NOMO-1 treated with dmso at 0.1 percent for 144 hours (cell line): ENCODE data around the gene PROSER3.

Experiments used
- DNase-seq: peaks from one replicate; lab custom pipeline; 2025; ENCODE audit not compliant: unreplicated experiment; lab: John Stamatoyannopoulos, UW

PROSER3 gene

DNA sequence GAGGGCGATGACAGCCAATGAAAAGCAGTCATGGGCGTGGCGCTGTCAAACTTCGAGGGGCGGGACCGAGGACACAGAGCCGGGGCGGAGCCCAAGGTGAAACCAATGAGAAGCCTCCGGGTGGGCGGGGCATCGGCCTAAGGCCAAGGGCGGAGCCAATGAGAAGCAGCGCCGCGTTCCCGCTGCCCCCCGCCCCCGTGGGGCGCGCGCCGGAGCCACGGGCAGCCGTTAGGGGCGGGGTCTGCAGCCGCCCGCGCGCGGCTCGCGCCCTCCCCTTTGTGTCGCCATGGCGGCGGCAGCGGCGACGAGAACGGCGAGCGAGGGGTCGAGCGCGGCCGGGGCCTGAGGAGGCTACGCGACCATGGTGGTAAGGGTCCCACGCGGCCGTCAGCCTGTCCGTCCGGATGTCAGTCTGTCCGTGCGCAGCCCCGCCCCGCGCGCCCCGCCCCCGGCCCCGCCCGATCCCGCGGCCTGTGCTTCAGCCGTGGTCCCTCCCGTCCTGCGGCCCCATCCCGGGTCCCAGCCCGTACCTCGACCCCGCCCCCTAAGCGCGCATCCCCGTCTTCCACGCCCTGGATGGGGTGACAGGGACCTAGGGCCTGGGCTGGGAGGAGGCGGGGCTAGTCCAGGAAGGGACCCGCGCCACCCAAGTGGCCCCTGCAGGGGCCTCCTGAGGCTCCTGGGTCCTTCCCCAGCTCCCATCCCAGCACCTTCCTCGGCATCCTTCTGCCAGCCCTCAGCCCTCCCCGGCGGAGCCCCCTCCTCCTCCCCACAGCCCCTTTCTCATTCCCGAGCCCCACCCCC lies 17.5 kb downstream of the PROSER3 start, which contains the start of gene ARHGAP33:
Gene ARHGAP33, plus strand, starts transcription at position 267 of the 804 bp plus-strand sequence. Its CDS starts 95 bp downstream, at position 362.
- peak; percentile 94 for DNase-seq

DNA sequence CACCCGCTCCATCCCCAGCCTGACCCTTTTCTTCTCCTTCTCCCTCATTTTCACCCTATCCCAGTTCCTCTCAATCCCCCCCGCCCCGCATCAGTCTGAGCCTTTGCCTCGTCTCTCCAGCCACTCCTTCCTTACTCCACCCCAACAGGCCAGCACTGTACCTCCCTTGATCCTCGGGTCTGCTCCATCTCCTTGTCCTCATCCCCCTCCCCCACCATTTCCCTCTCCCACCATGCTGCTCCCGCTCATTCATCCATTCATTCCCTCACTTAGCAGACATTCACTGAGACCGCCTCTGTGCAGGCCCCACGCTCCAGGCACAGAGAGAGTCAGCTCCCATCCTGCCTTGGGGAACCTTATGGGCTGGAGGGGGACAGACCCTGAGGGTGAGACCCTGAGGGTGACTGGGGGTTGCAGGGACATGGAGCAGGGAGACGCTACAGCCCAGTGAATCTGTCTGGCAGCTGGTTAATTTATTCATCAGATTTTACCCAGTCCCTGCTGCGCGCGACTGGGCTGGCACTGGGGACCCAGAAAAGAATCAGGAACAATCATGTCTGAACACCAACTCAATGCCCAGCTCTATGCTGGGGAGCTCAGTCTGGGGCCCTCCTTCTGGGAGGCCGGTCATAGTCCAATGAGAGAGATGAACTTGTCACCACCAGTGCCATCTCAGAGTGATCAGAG lies 18.3 kb downstream of the PROSER3 start:
- no peak for DNase-seq

DNA sequence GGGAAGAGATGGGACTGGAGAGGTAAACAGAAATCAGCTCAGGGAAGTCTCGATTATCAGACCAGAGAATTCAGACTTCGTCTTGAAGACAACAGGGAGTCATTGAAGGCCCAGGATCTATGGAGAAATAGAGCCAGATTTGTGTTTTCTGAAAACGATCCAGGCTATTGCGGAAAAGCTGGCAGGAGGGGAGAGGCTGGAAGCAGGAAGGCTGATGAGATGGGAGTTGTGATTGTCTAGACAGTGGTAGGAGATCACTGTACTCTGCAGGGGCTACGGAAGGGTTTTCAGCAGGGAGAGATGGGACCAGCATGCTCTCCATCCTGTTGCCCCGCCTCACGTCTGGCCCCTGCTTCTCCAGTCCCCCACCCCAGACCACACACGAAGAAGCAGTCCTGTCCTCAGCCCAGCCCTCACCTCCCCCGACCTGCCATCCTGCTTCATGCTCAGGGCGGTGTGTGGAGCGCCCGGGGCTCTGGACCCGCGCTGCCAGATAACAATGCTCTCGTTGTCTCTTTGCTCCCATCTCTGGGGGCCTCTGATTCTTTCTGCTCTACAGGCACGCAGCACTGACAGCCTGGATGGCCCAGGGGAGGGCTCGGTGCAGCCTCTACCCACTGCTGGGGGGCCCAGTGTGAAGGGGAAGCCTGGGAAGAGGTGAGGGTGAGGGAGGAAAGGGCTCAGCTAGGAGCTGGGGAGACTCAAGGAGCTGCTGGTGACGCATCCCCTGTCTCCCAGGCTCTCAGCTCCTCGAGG lies 19.3 kb downstream of the PROSER3 start:
- no peak for DNase-seq

DNA sequence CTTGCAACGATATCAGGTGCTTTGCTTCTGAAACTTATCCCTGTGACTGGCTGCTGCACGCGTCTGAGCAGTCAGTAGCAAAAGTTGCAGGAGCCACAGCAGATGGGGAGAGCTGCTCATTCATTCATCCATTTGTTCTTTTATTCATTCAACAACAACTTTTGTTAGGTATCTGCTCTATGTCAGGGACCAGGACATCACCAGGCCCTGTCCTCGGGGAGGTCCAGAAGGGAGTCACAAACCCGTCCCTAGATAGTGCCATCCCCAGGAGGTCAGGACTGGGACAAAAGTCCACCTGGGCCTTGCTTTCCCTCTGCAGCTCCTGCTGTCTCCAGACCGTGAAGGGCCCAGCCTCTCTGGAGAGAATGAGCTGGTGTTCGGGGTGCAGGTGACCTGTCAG lies 20.0 kb downstream of the PROSER3 start:
- no peak for DNase-seq

DNA sequence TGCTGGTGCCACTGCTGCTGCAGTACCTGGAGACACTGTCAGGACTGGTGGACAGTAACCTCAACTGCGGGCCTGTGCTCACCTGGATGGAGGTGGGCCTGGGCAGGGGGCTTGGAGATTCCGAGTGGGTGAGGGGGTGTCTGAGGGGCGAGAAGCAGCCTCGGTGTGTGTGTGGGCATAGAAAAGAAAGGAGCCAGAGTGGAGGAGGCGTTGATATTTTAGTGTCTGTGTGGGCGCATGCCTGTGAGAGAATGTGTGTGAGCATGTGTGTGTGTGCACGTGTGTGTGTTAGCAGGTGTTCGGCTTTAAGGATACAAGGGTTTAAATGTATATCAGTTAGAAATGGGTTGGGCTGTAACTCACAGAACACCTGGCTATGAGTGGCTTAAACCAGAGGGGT lies 21.1 kb downstream of the PROSER3 start:
- no peak for DNase-seq

DNA sequence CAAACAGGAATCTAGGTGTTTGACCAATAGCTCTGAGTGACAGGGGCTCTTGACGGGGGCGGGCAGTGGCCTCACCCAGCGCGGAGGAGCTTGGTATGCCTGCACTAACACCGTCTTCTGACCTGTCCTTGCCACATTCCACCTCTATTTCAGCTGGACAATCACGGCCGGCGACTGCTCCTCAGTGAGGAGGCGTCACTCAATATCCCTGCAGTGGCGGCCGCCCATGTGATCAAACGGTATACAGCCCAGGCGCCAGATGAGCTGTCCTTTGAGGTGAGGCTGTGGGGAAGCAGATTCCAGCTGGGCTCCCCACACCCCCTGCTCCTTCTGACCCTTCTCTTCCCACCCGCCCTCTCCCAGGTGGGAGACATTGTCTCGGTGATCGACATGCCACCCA lies 22.1 kb downstream of the PROSER3 start:
- no peak for DNase-seq

DNA sequence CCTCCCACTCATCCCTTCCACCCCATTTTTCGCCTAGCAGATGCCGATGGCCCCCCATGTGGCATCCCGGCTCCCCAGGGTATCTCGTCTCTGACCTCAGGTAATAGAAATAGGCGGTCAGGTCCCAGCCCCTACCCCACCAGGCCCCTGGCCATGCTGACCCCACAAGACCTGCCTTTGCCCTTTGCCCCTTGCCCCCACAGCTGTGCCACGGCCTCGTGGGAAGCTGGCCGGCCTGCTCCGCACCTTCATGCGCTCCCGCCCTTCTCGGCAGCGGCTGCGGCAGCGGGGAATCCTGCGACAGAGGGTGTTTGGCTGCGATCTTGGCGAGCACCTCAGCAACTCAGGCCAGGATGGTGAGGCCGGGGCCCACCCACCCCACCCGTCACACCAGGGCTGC lies 22.7 kb downstream of the PROSER3 start:
- DNase-seq = no peak

DNA sequence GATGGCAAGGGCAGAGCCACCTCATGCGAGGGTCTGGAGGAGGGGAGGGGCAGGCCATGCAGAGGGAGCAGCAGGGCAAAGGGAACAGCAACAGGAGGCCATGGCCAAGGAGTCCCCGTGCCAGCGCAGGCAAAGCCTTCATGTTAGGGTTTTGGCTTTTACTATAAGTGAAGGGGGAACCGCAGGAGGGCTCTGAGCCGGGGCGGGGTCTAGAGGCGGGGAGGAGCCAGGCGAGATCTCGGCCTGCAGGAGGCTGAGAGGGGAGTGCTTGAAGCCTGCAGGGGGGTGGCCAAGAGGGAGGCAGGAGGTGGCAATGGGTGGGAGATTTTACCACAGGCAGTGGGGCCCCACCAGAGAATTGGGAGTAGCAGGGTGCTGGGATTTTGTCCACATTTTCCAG lies 23.7 kb downstream of the PROSER3 start:
- DNase-seq = no peak

DNA sequence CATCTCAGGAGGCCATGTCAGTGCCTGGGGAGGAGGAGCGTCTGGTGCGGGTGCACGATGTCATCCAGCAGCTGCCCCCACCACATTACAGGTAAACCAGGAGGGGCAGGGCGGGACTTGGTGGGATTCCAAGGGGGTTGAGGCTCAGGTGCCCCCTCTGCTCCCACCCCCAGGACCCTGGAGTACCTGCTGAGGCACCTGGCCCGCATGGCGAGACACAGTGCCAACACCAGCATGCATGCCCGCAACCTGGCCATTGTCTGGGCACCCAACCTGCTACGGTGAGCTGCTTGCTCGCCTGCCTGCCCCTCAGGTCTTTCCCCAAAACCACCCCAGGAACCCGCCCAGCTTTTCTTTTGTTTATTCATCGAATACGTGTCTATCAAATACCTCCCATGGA lies 24.6 kb downstream of the PROSER3 start:
- DNase-seq = no peak

DNA sequence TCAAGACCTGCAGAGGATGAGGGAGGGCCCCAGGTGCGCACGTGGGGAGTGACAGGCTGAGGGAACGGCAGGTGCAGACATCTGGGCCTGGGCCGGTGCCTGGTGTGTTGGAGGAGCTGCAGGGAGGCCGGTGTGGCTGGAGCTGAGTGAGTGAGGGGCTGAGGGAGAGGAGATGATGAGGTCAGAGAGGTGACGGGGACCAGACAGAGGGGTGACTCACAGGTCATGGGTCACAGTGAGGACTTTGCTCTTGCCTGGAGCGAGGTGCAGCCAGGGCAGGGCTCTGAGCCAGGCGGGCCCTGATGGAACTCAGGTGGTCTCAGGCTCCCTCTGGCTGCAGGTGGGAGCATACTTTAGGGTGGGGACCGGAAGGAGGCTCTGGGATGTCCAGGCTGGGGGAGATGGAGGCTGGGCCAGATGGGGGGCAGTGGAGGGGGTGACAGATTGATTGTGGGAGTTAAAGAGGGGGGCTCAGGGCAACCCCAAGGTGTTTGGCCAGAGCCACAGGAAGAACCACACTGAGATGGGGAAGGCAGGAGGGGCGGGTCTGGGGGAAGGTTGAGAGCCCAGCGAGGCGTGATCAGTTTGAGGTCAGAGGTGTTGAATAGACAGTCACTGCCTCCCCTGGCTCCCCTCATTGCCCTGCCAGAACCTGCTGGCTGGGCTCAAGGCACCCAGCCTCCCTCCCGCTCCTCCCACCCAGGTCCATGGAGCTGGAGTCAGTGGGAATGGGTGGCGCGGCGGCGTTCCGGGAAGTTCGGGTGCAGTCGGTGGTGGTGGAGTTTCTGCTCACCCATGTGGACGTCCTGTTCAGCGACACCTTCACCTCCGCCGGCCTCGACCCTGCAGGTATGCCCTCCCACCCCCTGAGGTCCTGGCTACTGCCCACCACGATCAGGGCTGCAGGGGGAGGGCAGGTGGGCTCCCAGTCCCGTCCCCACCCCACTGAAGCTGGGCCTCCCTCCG lies 25.8 kb downstream of the PROSER3 start:
- DNase-seq = no peak

DNA sequence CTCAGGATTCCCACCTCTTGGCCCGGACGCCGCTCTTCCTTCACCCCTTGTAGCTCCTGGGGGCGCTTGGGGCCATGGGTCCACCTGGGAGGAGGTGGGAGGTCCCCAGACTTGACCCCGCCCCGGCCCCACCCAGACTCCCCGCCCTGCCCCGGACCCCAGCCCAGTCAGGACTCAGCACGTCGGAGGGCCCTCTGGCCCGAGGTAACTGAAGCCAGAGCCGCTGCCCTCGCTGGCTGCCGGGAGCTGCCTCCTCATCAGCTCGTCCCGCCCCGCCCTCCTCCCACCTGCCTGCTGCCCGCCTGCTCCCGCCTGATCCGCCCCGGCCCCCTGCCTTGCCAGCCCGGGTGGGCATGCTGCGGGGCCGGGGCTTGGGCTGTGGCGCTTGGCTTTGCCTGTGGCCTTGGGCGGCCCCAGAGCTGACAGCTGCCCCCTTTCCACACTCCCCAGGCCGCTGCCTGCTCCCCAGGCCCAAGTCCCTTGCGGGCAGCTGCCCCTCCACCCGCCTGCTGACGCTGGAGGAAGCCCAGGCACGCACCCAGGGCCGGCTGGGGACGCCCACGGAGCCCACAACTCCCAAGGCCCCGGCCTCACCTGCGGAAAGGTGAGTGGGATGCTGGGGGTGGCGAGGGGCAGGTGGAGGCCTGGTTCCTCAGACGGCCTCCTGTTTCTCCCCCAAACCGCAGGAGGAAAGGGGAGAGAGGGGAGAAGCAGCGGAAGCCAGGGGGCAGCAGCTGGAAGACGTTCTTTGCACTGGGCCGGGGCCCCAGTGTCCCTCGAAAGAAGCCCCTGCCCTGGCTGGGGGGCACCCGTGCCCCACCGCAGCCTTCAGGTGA lies 26.7 kb downstream of the PROSER3 start:
- DNase-seq = no peak

DNA sequence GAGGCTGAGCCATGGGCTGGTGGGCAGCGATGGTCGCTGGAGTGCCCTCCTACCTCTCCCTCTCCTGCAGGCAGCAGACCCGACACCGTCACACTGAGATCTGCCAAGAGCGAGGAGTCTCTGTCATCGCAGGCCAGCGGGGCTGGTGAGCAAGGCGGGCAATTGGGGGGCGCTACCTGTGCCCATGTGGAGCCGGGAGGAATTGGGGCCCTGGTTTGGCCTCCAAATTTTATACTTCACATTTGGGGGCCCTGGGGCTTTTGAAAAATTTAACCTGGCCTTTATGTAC lies 27.3 kb downstream of the PROSER3 start:
- no peak for DNase-seq

DNA sequence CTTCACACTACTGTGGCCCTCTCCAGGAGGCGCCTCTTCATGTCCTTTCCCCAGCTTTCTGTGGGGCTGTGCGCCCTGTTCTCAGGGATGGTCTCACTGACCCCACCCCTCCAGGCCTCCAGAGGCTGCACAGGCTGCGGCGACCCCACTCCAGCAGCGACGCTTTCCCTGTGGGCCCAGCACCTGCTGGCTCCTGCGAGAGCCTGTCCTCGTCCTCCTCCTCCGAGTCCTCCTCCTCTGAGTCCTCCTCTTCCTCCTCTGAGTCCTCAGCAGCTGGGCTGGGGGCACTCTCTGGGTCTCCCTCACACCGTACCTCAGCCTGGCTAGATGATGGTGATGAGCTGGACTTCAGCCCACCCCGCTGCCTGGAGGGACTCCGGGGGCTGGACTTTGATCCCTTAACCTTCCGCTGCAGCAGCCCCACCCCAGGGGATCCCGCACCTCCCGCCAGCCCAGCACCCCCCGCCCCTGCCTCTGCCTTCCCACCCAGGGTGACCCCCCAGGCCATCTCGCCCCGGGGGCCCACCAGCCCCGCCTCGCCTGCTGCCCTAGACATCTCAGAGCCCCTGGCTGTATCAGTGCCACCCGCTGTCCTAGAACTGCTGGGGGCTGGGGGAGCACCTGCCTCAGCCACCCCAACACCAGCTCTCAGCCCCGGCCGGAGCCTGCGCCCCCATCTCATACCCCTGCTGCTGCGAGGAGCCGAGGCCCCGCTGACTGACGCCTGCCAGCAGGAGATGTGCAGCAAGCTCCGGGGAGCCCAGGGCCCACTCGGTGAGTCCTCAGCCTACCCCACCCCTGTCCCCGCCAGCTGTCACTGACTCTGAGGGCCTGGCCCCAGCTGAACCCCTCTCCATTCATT lies 28.6 kb downstream of the PROSER3 start:
- DNase-seq = no peak

DNA sequence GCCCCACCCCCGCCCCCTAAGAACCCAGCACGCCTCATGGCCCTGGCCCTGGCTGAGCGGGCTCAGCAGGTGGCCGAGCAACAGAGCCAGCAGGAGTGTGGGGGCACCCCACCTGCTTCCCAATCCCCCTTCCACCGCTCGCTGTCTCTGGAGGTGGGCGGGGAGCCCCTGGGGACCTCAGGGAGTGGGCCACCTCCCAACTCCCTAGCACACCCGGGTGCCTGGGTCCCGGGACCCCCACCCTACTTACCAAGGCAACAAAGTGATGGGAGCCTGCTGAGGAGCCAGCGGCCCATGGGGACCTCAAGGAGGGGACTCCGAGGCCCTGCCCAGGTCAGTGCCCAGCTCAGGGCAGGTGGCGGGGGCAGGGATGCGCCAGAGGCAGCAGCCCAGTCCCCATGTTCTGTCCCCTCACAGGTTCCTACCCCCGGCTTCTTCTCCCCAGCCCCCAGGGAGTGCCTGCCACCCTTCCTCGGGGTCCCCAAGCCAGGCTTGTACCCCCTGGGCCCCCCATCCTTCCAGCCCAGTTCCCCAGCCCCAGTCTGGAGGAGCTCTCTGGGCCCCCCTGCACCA lies 29.3 kb downstream of the PROSER3 start:
- DNase-seq = no peak

DNA sequence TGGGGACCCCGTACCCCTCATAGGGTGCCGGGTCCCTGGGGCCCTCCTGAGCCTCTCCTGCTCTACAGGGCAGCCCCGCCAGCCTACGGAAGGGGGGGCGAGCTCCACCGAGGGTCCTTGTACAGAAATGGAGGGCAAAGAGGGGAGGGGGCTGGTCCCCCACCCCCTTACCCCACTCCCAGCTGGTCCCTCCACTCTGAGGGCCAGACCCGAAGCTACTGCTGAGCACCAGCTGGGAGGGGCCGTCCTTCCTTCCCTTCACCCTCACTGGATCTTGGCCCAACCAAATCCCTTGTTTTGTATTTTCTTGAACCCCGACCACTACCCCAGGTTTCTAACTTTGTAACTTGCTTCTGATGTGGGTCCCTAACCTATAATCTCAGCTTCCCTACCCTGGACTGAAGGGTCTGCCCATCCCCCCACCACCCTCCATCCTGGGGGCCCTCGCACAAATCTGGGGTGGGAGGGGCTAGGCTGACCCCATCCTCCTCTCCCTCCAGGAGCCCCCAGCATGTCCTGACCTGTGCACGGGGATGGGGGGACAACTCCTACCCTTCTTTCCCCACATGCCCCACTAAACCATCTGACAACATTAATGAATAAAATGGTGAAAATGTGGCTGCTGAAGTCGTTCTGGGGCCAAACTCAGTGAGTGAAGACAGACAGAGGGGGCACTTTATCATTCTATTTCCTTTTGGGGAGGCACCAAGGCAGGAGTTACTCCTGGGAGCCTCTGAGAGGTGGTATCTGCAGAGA lies 30.4 kb downstream of the PROSER3 start:
- no peak for DNase-seq

DNA sequence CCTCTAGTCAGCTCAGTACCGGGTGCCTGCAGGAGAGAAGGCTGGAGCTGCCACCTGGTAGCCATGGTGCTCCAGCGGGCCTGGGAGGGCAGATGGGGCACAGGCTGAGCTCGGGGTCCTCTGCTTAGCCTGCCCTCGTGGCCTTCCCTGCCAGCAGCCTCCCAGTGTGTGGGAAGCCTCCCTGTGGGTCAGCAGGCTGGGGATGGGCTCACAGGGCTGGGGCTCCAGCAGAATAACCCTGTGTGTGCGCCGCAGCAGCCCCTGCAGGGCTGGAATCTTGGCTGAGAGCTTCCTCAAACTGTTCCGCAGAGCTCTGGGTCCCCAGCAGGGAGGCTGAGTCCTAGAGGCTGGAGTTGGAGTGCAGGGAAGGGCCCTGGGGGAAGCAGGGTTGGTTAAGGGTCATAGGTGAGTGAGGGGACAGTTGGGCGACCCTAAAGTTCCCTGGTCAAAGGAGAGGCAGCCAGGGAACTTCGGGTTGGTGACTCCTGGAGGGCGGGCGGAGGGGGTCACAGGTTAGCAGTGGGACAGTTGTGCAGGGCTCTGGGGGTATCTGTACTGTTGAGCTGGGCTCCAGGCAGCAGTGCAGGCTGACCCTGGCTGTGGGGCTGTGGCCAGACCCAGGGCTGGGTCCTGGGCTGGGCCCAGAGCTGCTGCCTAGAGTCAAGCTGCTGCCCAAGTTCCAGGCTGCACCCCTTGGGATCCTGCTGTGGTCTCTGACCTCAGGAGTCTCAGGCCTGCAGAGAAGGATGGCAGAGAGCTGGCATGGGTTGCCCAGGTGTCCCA lies 31.4 kb downstream of the PROSER3 start:
- no peak for DNase-seq
